ENCODE measurements around the gene SHKBP1. TPM values are rescaled to one million over a fixed set of nuclear protein-coding genes. Genes with fewer than 3 reads are reported as not detected.
"Not testable (repeated sequence)": the region's sequence is repeated elsewhere in the genome, so short reads cannot be mapped to it uniquely, and the experiment has no call there.

The SHKBP1 gene
- total RNA-seq, 1 experiment from 2014 or later, result 85.5 TPM

GRCh38 chr19:40588926-40589569, 12.4 kb downstream of the SHKBP1 start:
- CTCF ChIA-PET, result no interaction called here
- DNase-seq (ENCODE audit: low spot score), result no peak

GRCh38 chr19:40589591-40590429, 13.1 kb downstream of the SHKBP1 start:
- intact Hi-C loops (cut with micrococcal nuclease; ENCODE audit: unreplicated experiment), result loop anchor here (10.0 kb wide), 1 partner anchor 125 kb away; the partner anchor contains the start of genes BLVRB and SPTBN4
- Histone ChIP-seq H3K4me1 (ENCODE audit: insufficient read depth, low read length, poor library complexity, severe bottlenecking) (no peaks in the 10 kb centered on the region), H3K27ac (ENCODE audit: low read depth, low read length, poor library complexity, severe bottlenecking) (no peak overlapping the region), H3K9me3 (ENCODE audit: low read depth, low read length, poor library complexity, severe bottlenecking) (no peaks in the 10 kb centered on the region), H3K27me3 (replicated peaks; ENCODE audit: insufficient read depth, low read depth, low read length, poor library complexity) (no peaks in the 10 kb centered on the region), H3K4me3 (ENCODE audit: low read depth, low read length, poor library complexity, severe bottlenecking) (no peak overlapping the region), H3K36me3 (ENCODE audit: insufficient read depth, low read length, poor library complexity, severe bottlenecking) (no peaks in the 10 kb centered on the region)
- ChIA-PET CTCF (no interaction called here), POLR2A (ENCODE audit: low non-redundant PET) (no interaction called here)
- DNase-seq (ENCODE audit: low spot score), result no peak
- no peak for TF ChIP-seq EZH2 (IDR thresholded peaks at IDR 0.05; ENCODE audit: borderline replicate concordance, low read depth, low read length, poor library complexity, severe bottlenecking)
- no peak for TF ChIP-seq CTCF (conservative IDR thresholded peaks at IDR 0.05; ENCODE audit: low read depth, low read length)
- BruUV-seq (replicated peaks), result no TSS peak

More at GRCh38 chr19:40588926-40589569, 12.4 kb downstream of the SHKBP1 start:
- no peaks in the 10 kb centered on the region for H3K27me3 ChIP-seq (replicated peaks; ENCODE audit: insufficient read depth, low read depth, low read length, poor library complexity)
- intact Hi-C loops (cut with micrococcal nuclease; ENCODE audit: unreplicated experiment), result no loop called here
- POLR2A ChIA-PET (ENCODE audit: low non-redundant PET), result interaction anchor here (0.6 kb wide), 1 partner anchor 1153 kb away, joined by 3 read pairs; the partner anchor contains the start of gene RPS16
- H3K4me1 ChIP-seq (ENCODE audit: insufficient read depth, low read length, poor library complexity, severe bottlenecking), result no peaks in the 10 kb centered on the region
- TF ChIP-seq EZH2 (IDR thresholded peaks at IDR 0.05; ENCODE audit: borderline replicate concordance, low read depth, low read length, poor library complexity, severe bottlenecking) (no peak), CTCF (conservative IDR thresholded peaks at IDR 0.05; ENCODE audit: low read depth, low read length) (no peak)
- BruUV-seq (replicated peaks), result no TSS peak
- no peaks in the 10 kb centered on the region for H3K9me3 ChIP-seq (ENCODE audit: low read depth, low read length, poor library complexity, severe bottlenecking)
- no peak overlapping the region for H3K4me3 ChIP-seq (ENCODE audit: low read depth, low read length, poor library complexity, severe bottlenecking)
- no peak overlapping the region for H3K27ac ChIP-seq (ENCODE audit: low read depth, low read length, poor library complexity, severe bottlenecking)
- no peaks in the 10 kb centered on the region for H3K36me3 ChIP-seq (ENCODE audit: insufficient read depth, low read length, poor library complexity, severe bottlenecking)

- DNase-seq (ENCODE audit: low spot score), result no peak
- intact Hi-C loops (cut with micrococcal nuclease; ENCODE audit: unreplicated experiment), result loop anchor here (10.0 kb wide), 1 partner anchor 126 kb away; the partner anchor contains the start of genes BLVRB and SPTBN4
- Histone ChIP-seq H3K4me3 (ENCODE audit: low read depth, low read length, poor library complexity, severe bottlenecking) (no peak overlapping the region), H3K9me3 (ENCODE audit: low read depth, low read length, poor library complexity, severe bottlenecking) (no peaks in the 10 kb centered on the region), H3K27me3 (replicated peaks; ENCODE audit: insufficient read depth, low read depth, low read length, poor library complexity) (no peaks in the 10 kb centered on the region), H3K36me3 (ENCODE audit: insufficient read depth, low read length, poor library complexity, severe bottlenecking) (no peaks in the 10 kb centered on the region), H3K27ac (ENCODE audit: low read depth, low read length, poor library complexity, severe bottlenecking) (no peak overlapping the region), H3K4me1 (ENCODE audit: insufficient read depth, low read length, poor library complexity, severe bottlenecking) (no peaks in the 10 kb centered on the region)
- CTCF ChIA-PET, result no interaction called here
- POLR2A ChIA-PET (ENCODE audit: low non-redundant PET), result no interaction called here
- no TSS peak for BruUV-seq (replicated peaks)
- no peak for TF ChIP-seq CTCF (conservative IDR thresholded peaks at IDR 0.05; ENCODE audit: low read depth, low read length)
- TF ChIP-seq EZH2 (IDR thresholded peaks at IDR 0.05; ENCODE audit: borderline replicate concordance, low read depth, low read length, poor library complexity, severe bottlenecking), result no peak
Observed at GRCh38 chr19:40590464-40591265, 14.0 kb downstream of the SHKBP1 start.

GRCh38 chr19:40591724-40592123, 15.1 kb downstream of the SHKBP1 start:
- BruUV-seq (replicated peaks); CTCF ChIA-PET; POLR2A ChIA-PET (ENCODE audit: low non-redundant PET): not testable (repeated sequence)

More at GRCh38 chr19:40591724-40592123, 15.1 kb downstream of the SHKBP1 start:
- H3K27ac ChIP-seq (ENCODE audit: low read depth, low read length, poor library complexity, severe bottlenecking); H3K9me3 ChIP-seq (ENCODE audit: low read depth, low read length, poor library complexity, severe bottlenecking); DNase-seq (ENCODE audit: low spot score); H3K4me1 ChIP-seq (ENCODE audit: insufficient read depth, low read length, poor library complexity, severe bottlenecking); H3K36me3 ChIP-seq (ENCODE audit: insufficient read depth, low read length, poor library complexity, severe bottlenecking); H3K27me3 ChIP-seq (replicated peaks; ENCODE audit: insufficient read depth, low read depth, low read length, poor library complexity); H3K4me3 ChIP-seq (ENCODE audit: low read depth, low read length, poor library complexity, severe bottlenecking): not testable (repeated sequence)
- intact Hi-C loops (cut with micrococcal nuclease; ENCODE audit: unreplicated experiment), result loop anchor here (10.0 kb wide), 1 partner anchor 127 kb away; the partner anchor contains the start of genes BLVRB and SPTBN4
